Liver (tissue), 9 donors: ENCODE results near the gene HRH2. TPM values are rescaled to one million over a fixed set of nuclear protein-coding genes. Genes with fewer than 3 reads are reported as not detected.
A peak's percentile ranks its signal among the peaks of the same experiment; 100 is the strongest.

Experiments
- DNase-seq: peaks from one replicate; pipeline ENCODE4 v3.0.0-alpha.2; 2017; ENCODE audit warnings: low spot score
- H3K27ac ChIP-seq, 2 donors: one replicate each; pipeline ENCODE4 v1.7.0; 2013; ENCODE audit warnings: inconsistent platforms in 2 of 2, low read length in 2 of 2, control low read depth in 1 of 2, low read depth in 1 of 2, mild to moderate bottlenecking in 1 of 2
- H3K27me3 ChIP-seq, 4 donors: one replicate each; pipeline versions ENCODE4 v1.6.1 to v1.7.0; 2013; ENCODE audit warnings: low read length in 3 of 4, inconsistent platforms in 1 of 4, mild to moderate bottlenecking in 1 of 4, moderate library complexity in 1 of 4; ENCODE audit not compliant: control insufficient read depth in 4 of 4, insufficient read depth in 4 of 4
- H3K36me3 ChIP-seq, 4 donors: one replicate each; pipeline versions ENCODE4 v1.6.1 to v1.7.0; 2013; ENCODE audit warnings: low read length in 3 of 4, mild to moderate bottlenecking in 3 of 4, low read depth in 1 of 4, moderate library complexity in 1 of 4; ENCODE audit not compliant: control insufficient read depth in 4 of 4, insufficient read depth in 3 of 4
- H3K4me1 ChIP-seq, 4 donors: one replicate each; pipeline versions ENCODE4 v1.6.1 to v1.7.0; 2013; ENCODE audit warnings: low read length in 3 of 4, mild to moderate bottlenecking in 3 of 4, moderate library complexity in 1 of 4; ENCODE audit not compliant: control insufficient read depth in 4 of 4, insufficient read depth in 4 of 4
- H3K4me3 ChIP-seq, 3 donors: one replicate each; pipeline versions ENCODE4 v1.6.1 to v1.7.0; 2013; ENCODE audit warnings: low read length in 3 of 3, control low read depth in 1 of 3, low read depth in 1 of 3, mild to moderate bottlenecking in 1 of 3
- H3K9ac ChIP-seq, 2 donors: one replicate each; pipeline ENCODE4 v1.7.0; 2013; ENCODE audit warnings: low read length in 2 of 2, mild to moderate bottlenecking in 2 of 2, moderate library complexity in 2 of 2, control low read depth in 1 of 2, low read depth in 1 of 2
- H3K9me3 ChIP-seq, 4 donors: one replicate each; pipeline versions ENCODE4 v1.6.1 to v1.7.0; 2013; ENCODE audit warnings: low read length in 3 of 4; ENCODE audit not compliant: control insufficient read depth in 4 of 4
- EGR1 ChIP-seq, 2 donors: IDR thresholded peaks; 2 replicates each; pipeline ENCODE4 v1.6.1; 2016 to 2018; ENCODE audit warnings: antibody characterized with exemption in 2 of 2, low read depth in 2 of 2
- FOXA1 ChIP-seq: IDR thresholded peaks from 2 replicates; pipeline ENCODE4 v1.6.1; 2016; ENCODE audit warnings: antibody characterized with exemption
- GABPA ChIP-seq, 2 donors: IDR thresholded peaks in 1 of 2; conservative IDR thresholded peaks in 1 of 2; 2 replicates each; pipeline ENCODE4 v1.6.1; 2016; ENCODE audit warnings: antibody characterized with exemption in 2 of 2, mild to moderate bottlenecking in 1 of 2, moderate library complexity in 1 of 2
- HNF4A ChIP-seq, 2 donors: conservative IDR thresholded peaks; 2 replicates each; pipeline ENCODE4 v1.6.1; 2016; ENCODE audit warnings: antibody characterized with exemption in 2 of 2, mild to moderate bottlenecking in 2 of 2
- HNF4G ChIP-seq: IDR thresholded peaks from 2 replicates; pipeline ENCODE4 v1.6.1; 2016; ENCODE audit warnings: antibody characterized with exemption
- JUND ChIP-seq, 2 donors: IDR thresholded peaks; 2 replicates each; pipeline ENCODE4 v1.6.1; 2016; ENCODE audit warnings: antibody characterized with exemption in 2 of 2
- NR2F2 ChIP-seq: IDR thresholded peaks from 2 replicates; pipeline ENCODE4 v1.6.1; 2016; ENCODE audit warnings: antibody characterized with exemption
- RAD21 ChIP-seq, 2 donors: IDR thresholded peaks; 2 replicates each; pipeline ENCODE4 v1.6.1; 2016; ENCODE audit warnings: antibody characterized with exemption in 2 of 2, mild to moderate bottlenecking in 2 of 2
- SP1 ChIP-seq: IDR thresholded peaks from 2 replicates; pipeline ENCODE4 v1.6.1; 2018; ENCODE audit warnings: antibody characterized with exemption, mild to moderate bottlenecking
- TAF1 ChIP-seq: conservative IDR thresholded peaks from 2 replicates; pipeline ENCODE4 v1.6.1; 2016; ENCODE audit warnings: antibody characterized with exemption, mild to moderate bottlenecking
- YY1 ChIP-seq: IDR thresholded peaks from 2 replicates; pipeline ENCODE4 v1.6.1; 2016; ENCODE audit warnings: antibody characterized with exemption, mild to moderate bottlenecking
- WGBS: extraction: QIAGEN DNeasy Blood & Tissue Kit; methylation state at CpG from one replicate; pipeline ENCODE4 v1.1.7; 2013; 5-methylcytosine and 5-hydroxymethylcytosine counted together
- polyA plus RNA-seq, 2 donors: library from polyadenylated mRNA; stranded (reverse) in 1 of 2; unstranded in 1 of 2; fragments of 200-250 nt in 1 of 2; fragments of >200 nt in 1 of 2; fragmentation: Nextera tagmentation in 1 of 2; extraction: Ambion mirVana in 1 of 2; gene quantifications; one replicate each; pipeline versions ENCODE4 v1.2.1 to v1.2.3, GENCODE V29; 2013 to 2015
- total RNA-seq, 2 donors: library from RNA; depleted of rRNA; stranded (reverse); fragments of >200 nt; gene quantifications; one replicate each; pipeline ENCODE4 v1.2.3, GENCODE V29; 2014
- TF ChIP-seq, protein P1 (sequence below): IDR thresholded peaks from 2 replicates; pipeline ENCODE4 v1.6.1; 2016; ENCODE audit warnings: antibody characterized with exemption, mild to moderate bottlenecking
- TF ChIP-seq, protein P2 (sequence below): IDR thresholded peaks from 2 replicates; pipeline ENCODE4 v1.6.1; 2016; ENCODE audit warnings: antibody characterized with exemption
- TF ChIP-seq, protein P3 (sequence below): IDR thresholded peaks from 2 replicates; pipeline ENCODE4 v1.6.1; 2016; ENCODE audit warnings: antibody characterized with exemption
- TF ChIP-seq, protein P4 (sequence below): fragments of 150-350 bp; IDR thresholded peaks from 2 replicates; pipeline ENCODE4 v1.5.1; 2017; ENCODE audit warnings: improper control_type of control experiment, low read depth, low read length; ENCODE audit not compliant: missing input control
- donor health status: healthy.
- donor health status: healthy.
- donor health status: healthy.
- donor health status: healthy.
- donor health status: healthy.

HRH2 gene
- total and polyA plus RNA-seq, 4 donors, result 0.44 to 2.6 (median 1.3) TPM

DNA sequence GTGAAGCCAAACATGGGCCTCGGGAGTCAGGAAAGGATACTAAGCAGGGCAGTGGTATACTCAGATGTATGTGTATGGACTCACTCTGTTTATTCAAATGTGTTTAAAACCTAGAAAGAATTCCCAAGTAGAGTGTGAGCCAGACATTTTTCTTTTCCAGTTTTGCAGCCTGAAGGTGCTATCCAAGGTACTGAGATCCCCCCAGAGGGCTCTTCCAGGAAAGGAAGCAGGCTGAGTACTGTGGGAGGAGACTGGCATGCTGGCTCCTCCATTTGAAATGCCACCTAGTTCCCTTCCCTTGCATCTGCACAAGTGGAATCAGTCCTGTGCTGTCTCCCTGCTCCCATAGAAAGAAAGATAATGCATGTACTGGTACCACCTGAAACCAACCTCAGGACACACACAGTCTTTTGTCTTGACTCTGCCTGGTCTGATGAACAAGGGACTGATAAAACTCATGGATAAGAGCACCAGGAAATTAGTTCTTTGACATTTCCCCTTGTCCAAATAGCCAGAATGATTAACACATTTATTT, 85.9 kb downstream of the HRH2 start:
- H3K36me3 ChIP-seq, result no peaks in the 10 kb centered on the region
- 65% methylated on average over 1 of the region's 1 CpG for WGBS
- H3K9me3 ChIP-seq, result peaks cover 0 to 3% (median 0%) of the 10 kb centered on the region in 4 donors
- peaks cover 0 to 11% (median 0%) of the 10 kb centered on the region in 4 donors for H3K27me3 ChIP-seq
- no peak overlapping the region for H3K9ac ChIP-seq
- H3K4me3 ChIP-seq, result no peak overlapping the region
- no peak overlapping the region for H3K27ac ChIP-seq
- no peaks in the 10 kb centered on the region for H3K4me1 ChIP-seq
- TF ChIP-seq SP1, result no peak
- TF ChIP-seq, protein P1, sequence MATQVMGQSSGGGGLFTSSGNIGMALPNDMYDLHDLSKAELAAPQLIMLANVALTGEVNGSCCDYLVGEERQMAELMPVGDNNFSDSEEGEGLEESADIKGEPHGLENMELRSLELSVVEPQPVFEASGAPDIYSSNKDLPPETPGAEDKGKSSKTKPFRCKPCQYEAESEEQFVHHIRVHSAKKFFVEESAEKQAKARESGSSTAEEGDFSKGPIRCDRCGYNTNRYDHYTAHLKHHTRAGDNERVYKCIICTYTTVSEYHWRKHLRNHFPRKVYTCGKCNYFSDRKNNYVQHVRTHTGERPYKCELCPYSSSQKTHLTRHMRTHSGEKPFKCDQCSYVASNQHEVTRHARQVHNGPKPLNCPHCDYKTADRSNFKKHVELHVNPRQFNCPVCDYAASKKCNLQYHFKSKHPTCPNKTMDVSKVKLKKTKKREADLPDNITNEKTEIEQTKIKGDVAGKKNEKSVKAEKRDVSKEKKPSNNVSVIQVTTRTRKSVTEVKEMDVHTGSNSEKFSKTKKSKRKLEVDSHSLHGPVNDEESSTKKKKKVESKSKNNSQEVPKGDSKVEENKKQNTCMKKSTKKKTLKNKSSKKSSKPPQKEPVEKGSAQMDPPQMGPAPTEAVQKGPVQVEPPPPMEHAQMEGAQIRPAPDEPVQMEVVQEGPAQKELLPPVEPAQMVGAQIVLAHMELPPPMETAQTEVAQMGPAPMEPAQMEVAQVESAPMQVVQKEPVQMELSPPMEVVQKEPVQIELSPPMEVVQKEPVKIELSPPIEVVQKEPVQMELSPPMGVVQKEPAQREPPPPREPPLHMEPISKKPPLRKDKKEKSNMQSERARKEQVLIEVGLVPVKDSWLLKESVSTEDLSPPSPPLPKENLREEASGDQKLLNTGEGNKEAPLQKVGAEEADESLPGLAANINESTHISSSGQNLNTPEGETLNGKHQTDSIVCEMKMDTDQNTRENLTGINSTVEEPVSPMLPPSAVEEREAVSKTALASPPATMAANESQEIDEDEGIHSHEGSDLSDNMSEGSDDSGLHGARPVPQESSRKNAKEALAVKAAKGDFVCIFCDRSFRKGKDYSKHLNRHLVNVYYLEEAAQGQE, result peak; percentile 94
- DNase-seq, result no peak

DNA sequence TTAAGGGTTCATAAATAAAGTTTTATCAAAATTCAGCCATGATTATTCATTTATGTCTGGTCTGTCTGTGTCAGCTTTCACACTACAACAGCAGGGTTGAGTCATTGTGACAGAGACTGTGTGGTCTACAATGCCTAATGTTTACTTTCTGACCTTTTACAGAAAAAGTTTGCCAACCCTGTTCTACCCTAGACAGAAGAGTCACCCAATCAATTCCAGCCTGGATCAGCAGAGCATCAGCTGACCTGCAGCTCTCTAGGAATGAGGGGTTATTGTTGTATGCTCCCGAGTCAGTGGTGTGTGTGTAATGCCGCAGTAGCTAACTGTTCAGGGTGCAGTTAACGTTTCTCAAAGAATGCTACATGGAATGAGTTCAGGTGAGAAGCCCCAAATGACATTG, 87.3 kb downstream of the HRH2 start:
- Histone ChIP-seq H3K27ac (no peak overlapping the region), H3K4me1 (no peaks in the 10 kb centered on the region), H3K36me3 (no peaks in the 10 kb centered on the region), H3K9me3 (peaks cover 0 to 3% (median 0%) of the 10 kb centered on the region in 4 donors), H3K4me3 (no peak overlapping the region), H3K27me3 (peaks cover 0 to 11% (median 0%) of the 10 kb centered on the region in 4 donors), H3K9ac (no peak overlapping the region)
- 53% methylated on average over 3 of the region's 3 CpGs for WGBS
- TF ChIP-seq SP1 (no peak), NR2F2 (no peak), GABPA (IDR thresholded peaks at IDR 0.05 in 1 of 2, conservative IDR thresholded peaks at IDR 0.05 in 1 of 2) (no peak), EGR1 (IDR thresholded peaks at IDR 0.05; ENCODE audit: low read depth in 2 of 2) (no peak), HNF4A (conservative IDR thresholded peaks at IDR 0.05) (no peak), FOXA1 (no peak), RAD21 (IDR thresholded peaks at IDR 0.05) (no peak), HNF4G (no peak), JUND (IDR thresholded peaks at IDR 0.05) (no peak), YY1 (no peak), TAF1 (no peak)
- TF ChIP-seq, protein P2, sequence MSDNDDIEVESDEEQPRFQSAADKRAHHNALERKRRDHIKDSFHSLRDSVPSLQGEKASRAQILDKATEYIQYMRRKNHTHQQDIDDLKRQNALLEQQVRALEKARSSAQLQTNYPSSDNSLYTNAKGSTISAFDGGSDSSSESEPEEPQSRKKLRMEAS, result no peak
- TF ChIP-seq, protein P3, sequence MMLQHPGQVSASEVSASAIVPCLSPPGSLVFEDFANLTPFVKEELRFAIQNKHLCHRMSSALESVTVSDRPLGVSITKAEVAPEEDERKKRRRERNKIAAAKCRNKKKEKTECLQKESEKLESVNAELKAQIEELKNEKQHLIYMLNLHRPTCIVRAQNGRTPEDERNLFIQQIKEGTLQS, result no peak
- TF ChIP-seq, protein P1, result no peak
- TF ChIP-seq, protein P4, sequence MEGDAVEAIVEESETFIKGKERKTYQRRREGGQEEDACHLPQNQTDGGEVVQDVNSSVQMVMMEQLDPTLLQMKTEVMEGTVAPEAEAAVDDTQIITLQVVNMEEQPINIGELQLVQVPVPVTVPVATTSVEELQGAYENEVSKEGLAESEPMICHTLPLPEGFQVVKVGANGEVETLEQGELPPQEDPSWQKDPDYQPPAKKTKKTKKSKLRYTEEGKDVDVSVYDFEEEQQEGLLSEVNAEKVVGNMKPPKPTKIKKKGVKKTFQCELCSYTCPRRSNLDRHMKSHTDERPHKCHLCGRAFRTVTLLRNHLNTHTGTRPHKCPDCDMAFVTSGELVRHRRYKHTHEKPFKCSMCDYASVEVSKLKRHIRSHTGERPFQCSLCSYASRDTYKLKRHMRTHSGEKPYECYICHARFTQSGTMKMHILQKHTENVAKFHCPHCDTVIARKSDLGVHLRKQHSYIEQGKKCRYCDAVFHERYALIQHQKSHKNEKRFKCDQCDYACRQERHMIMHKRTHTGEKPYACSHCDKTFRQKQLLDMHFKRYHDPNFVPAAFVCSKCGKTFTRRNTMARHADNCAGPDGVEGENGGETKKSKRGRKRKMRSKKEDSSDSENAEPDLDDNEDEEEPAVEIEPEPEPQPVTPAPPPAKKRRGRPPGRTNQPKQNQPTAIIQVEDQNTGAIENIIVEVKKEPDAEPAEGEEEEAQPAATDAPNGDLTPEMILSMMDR, result no peak
- peak; percentile 3 for DNase-seq
